GM23338 (cell line): Measurements from ENCODE around the gene TYSND1. TPM values are rescaled to one million over a fixed set of nuclear protein-coding genes. Genes with fewer than 3 reads are reported as not detected.

Source experiments
- ATAC-seq: fragments of 200-7000 bp; cut with Tn5 transposase; 3 replicates; pipeline ENCODE4 v1.9.1; 2020
- DNase-seq: peaks from one replicate; pipeline ENCODE4 v3.0.0-alpha.2; 2015; ENCODE audit warnings: low spot score
- H2AFZ ChIP-seq: fragments of 200-600 bp; sonication (generic); 2 replicates; pipeline ENCODE4 v1.8.0; 2016; ENCODE audit warnings: antibody characterized with exemption, mild to moderate bottlenecking, moderate library complexity
- H3F3A ChIP-seq: fragments of 200-600 bp; sonication (generic); replicated peaks from 2 replicates; pipeline ENCODE4 v1.8.0; 2017; ENCODE audit warnings: antibody characterized with exemption, mixed run types, low read depth
- H3K27ac ChIP-seq: fragments of 200-600 bp; sonication (generic); 2 replicates; pipeline ENCODE4 v1.6.1; 2016; ENCODE audit warnings: low read depth
- H3K27me3 ChIP-seq: fragments of 200-600 bp; sonication (generic); 2 replicates; pipeline ENCODE4 v1.8.0; 2016; ENCODE audit warnings: mild to moderate bottlenecking, mixed run types, moderate library complexity; ENCODE audit not compliant: insufficient read depth
- H3K36me3 ChIP-seq: fragments of 200-600 bp; sonication (generic); 2 replicates; pipeline ENCODE4 v1.8.0; 2016; ENCODE audit warnings: mild to moderate bottlenecking; ENCODE audit not compliant: insufficient read depth
- H3K4me1 ChIP-seq: fragments of 200-600 bp; sonication (generic); 2 replicates; pipeline ENCODE4 v1.8.0; 2016; ENCODE audit warnings: mild to moderate bottlenecking, moderate library complexity; ENCODE audit not compliant: insufficient read depth
- H3K4me2 ChIP-seq: fragments of 200-600 bp; sonication (generic); 2 replicates; pipeline ENCODE4 v1.7.1; 2017; ENCODE audit warnings: mixed run types
- H3K4me3 ChIP-seq: fragments of 200-600 bp; sonication (generic); 2 replicates; pipeline ENCODE4 v1.6.1; 2016; ENCODE audit warnings: mixed run types
- H3K79me2 ChIP-seq: fragments of 200-600 bp; sonication (generic); replicated peaks from 2 replicates; pipeline ENCODE4 v1.8.0; 2017; ENCODE audit warnings: mild to moderate bottlenecking; ENCODE audit not compliant: insufficient read depth
- H3K9me2 ChIP-seq: fragments of 200-600 bp; sonication (generic); 2 replicates; pipeline ENCODE4 v1.8.0; 2017; ENCODE audit not compliant: insufficient read depth
- H4K20me1 ChIP-seq: fragments of 200-600 bp; sonication (generic); replicated peaks from 2 replicates; pipeline ENCODE4 v1.8.0; 2017; ENCODE audit warnings: mild to moderate bottlenecking; ENCODE audit not compliant: insufficient read depth
- H3K27ac Mint-ChIP-seq: 2 replicates; pipeline ENCODE4 v1.8.0; 2020; ENCODE audit warnings: inconsistent platforms, mild to moderate bottlenecking, moderate library complexity, mixed read lengths
- H3K27me3 Mint-ChIP-seq: 3 replicates; pipeline ENCODE4 v1.8.0; 2022; ENCODE audit warnings: low read depth, mild to moderate bottlenecking, moderate library complexity, mixed read lengths, inconsistent platforms; ENCODE audit not compliant: insufficient read depth, poor library complexity
- H3K36me3 Mint-ChIP-seq: 3 replicates; pipeline ENCODE4 v1.8.0; 2021; ENCODE audit warnings: low read depth, mild to moderate bottlenecking, inconsistent platforms, moderate library complexity, mixed read lengths
- H3K4me1 Mint-ChIP-seq: 3 replicates; pipeline ENCODE4 v1.8.0; 2020; ENCODE audit warnings: mild to moderate bottlenecking, inconsistent platforms, mixed read lengths
- H3K4me3 Mint-ChIP-seq: 3 replicates; pipeline ENCODE4 v1.8.0; 2021; ENCODE audit warnings: moderate library complexity, mild to moderate bottlenecking, inconsistent platforms, mixed read lengths
- H3K9me3 Mint-ChIP-seq: 3 replicates; pipeline ENCODE4 v1.8.0; 2020; ENCODE audit warnings: moderate library complexity, mild to moderate bottlenecking, inconsistent platforms, mixed read lengths
- CREB1 ChIP-seq: fragments of 250-450 bp; sonication (Bioruptor Pico); IDR thresholded peaks from 2 replicates; pipeline ENCODE4 v1.5.0; 2020; ENCODE audit warnings: low read depth, mild to moderate bottlenecking, moderate library complexity
- EZH2 ChIP-seq: fragments of 200-600 bp; sonication (generic); IDR thresholded peaks from one replicate; pipeline ENCODE4 v1.8.0; 2017; ENCODE audit warnings: antibody characterized with exemption, mild to moderate bottlenecking, low read depth; ENCODE audit not compliant: unreplicated experiment
- EZH2phosphoT487 ChIP-seq: fragments of 200-600 bp; sonication (generic); IDR thresholded peaks from one replicate; pipeline ENCODE4 v1.8.1; 2018; ENCODE audit warnings: antibody characterized with exemption; ENCODE audit not compliant: unreplicated experiment
- JUNB ChIP-seq: IDR thresholded peaks from one replicate; pipeline ENCODE4 v1.6.1; 2016; ENCODE audit warnings: antibody characterized with exemption; ENCODE audit not compliant: unreplicated experiment
- NANOG ChIP-seq: IDR thresholded peaks from 2 replicates; pipeline ENCODE4 v1.6.1; 2016; ENCODE audit warnings: antibody characterized with exemption, borderline replicate concordance
- POLR2AphosphoS5 ChIP-seq: IDR thresholded peaks from 2 replicates; pipeline ENCODE4 v1.6.1; 2016; ENCODE audit warnings: antibody characterized with exemption, low read depth
- STAT1 ChIP-seq: IDR thresholded peaks from one replicate; pipeline ENCODE4 v1.6.1; 2016; ENCODE audit warnings: antibody characterized with exemption; ENCODE audit not compliant: unreplicated experiment
- ZNF114 ChIP-seq: fragments of 250-450 bp; sonication (Bioruptor Pico); IDR thresholded peaks from 2 replicates; pipeline ENCODE4 v1.5.0; 2020; ENCODE audit warnings: mild to moderate bottlenecking, moderate library complexity
- ZNF331 ChIP-seq: fragments of 250-450 bp; sonication (Bioruptor Pico); IDR thresholded peaks from 2 replicates; pipeline ENCODE4 v1.5.0; 2020; ENCODE audit warnings: low read depth, mild to moderate bottlenecking, moderate library complexity
- polyA plus RNA-seq: library from polyadenylated mRNA; unstranded; fragments of >200 nt; fragmentation: Nextera tagmentation; extraction: Ambion mirVana; gene quantifications from 2 replicates; pipeline ENCODE4 v1.2.1, GENCODE V29; 2016
- total RNA-seq: library from RNA; depleted of rRNA; stranded (reverse); fragments of >200 nt; shearing (Covaris generic); gene quantifications from 2 replicates; pipeline ENCODE4 v1.2.3, GENCODE V29; 2014
- TF ChIP-seq, protein P1 (sequence below): IDR thresholded peaks from one replicate; pipeline ENCODE4 v1.6.1; 2018; ENCODE audit warnings: antibody characterized with exemption; ENCODE audit not compliant: unreplicated experiment
- TF ChIP-seq, protein P2 (sequence below), 2 experiments: fragments of 200-600 bp in 1 of 2; sonication (generic) in 1 of 2; conservative IDR thresholded peaks; 2 replicates each; pipeline versions ENCODE4 v1.5.1 to v1.6.1; 2016 to 2017; ENCODE audit warnings: antibody characterized with exemption in 2 of 2, low read depth in 2 of 2, mild to moderate bottlenecking in 2 of 2, moderate library complexity in 1 of 2
- TF ChIP-seq, protein P3 (sequence below): IDR thresholded peaks from 2 replicates; pipeline ENCODE4 v1.6.1; 2016; ENCODE audit warnings: antibody characterized with exemption
- TF ChIP-seq, protein P4 (sequence below): fragments of 250-450 bp; sonication (Bioruptor Pico); IDR thresholded peaks from 2 replicates; pipeline ENCODE4 v1.5.0; 2020; ENCODE audit warnings: mild to moderate bottlenecking, moderate library complexity

The TYSND1 gene
- total and polyA plus RNA-seq, 2 experiments from 2014 or later, result 5.2 to 19.5 TPM

DNA sequence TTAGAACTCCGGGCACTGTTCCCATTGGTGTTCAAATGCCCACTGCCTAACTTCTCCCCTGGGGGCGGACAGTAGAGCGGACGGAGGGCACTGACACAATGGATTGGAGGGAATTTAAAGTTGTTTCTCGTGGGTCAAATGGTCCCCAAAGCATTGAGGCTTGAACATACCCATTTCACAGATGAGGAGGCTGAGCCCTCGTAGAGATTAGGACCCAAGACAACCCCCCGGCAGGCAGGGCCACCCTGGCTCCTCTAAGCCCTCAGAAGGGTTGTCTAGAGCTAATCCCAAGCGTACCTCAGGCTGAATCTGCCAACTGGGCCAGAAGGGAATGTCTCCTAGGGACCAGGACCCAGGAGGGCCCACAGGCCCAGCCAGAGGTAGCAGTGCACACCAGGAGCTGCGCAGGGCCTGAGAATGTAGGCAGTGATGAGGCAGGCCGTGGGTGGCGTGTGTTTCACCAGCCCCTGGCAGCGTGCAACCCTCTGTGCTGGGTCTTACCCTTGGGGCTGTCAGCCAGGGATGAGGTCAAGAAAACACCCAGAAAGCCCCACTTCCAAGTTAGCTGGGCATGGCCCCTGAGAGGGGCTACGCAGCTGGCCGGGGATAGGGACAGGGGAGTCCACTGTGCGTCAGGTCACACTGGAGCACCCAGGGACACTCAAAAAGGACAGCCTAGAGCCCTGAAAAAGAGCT is 19.7 kb downstream of the TYSND1 start:
- H3K4me1 Mint-ChIP-seq, result no peaks in the 10 kb centered on the region
- no peak for DNase-seq
- no peaks in the 10 kb centered on the region for H3K79me2 ChIP-seq

More for the DNA sequence above, 19.7 kb downstream of the TYSND1 start:
- H3K27ac Mint-ChIP-seq, result no peak overlapping the region
- TF ChIP-seq POLR2AphosphoS5 (no peak), EZH2 (no peak), CREB1 (CRISPR knock-in tag) (no peak), STAT1 (no peak), ZNF331 (CRISPR knock-in tag) (no peak), JUNB (no peak), ZNF114 (no peak), EZH2phosphoT487 (no peak), NANOG (no peak)
- TF ChIP-seq, protein P1, sequence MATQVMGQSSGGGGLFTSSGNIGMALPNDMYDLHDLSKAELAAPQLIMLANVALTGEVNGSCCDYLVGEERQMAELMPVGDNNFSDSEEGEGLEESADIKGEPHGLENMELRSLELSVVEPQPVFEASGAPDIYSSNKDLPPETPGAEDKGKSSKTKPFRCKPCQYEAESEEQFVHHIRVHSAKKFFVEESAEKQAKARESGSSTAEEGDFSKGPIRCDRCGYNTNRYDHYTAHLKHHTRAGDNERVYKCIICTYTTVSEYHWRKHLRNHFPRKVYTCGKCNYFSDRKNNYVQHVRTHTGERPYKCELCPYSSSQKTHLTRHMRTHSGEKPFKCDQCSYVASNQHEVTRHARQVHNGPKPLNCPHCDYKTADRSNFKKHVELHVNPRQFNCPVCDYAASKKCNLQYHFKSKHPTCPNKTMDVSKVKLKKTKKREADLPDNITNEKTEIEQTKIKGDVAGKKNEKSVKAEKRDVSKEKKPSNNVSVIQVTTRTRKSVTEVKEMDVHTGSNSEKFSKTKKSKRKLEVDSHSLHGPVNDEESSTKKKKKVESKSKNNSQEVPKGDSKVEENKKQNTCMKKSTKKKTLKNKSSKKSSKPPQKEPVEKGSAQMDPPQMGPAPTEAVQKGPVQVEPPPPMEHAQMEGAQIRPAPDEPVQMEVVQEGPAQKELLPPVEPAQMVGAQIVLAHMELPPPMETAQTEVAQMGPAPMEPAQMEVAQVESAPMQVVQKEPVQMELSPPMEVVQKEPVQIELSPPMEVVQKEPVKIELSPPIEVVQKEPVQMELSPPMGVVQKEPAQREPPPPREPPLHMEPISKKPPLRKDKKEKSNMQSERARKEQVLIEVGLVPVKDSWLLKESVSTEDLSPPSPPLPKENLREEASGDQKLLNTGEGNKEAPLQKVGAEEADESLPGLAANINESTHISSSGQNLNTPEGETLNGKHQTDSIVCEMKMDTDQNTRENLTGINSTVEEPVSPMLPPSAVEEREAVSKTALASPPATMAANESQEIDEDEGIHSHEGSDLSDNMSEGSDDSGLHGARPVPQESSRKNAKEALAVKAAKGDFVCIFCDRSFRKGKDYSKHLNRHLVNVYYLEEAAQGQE, result no peak
- TF ChIP-seq, protein P2, sequence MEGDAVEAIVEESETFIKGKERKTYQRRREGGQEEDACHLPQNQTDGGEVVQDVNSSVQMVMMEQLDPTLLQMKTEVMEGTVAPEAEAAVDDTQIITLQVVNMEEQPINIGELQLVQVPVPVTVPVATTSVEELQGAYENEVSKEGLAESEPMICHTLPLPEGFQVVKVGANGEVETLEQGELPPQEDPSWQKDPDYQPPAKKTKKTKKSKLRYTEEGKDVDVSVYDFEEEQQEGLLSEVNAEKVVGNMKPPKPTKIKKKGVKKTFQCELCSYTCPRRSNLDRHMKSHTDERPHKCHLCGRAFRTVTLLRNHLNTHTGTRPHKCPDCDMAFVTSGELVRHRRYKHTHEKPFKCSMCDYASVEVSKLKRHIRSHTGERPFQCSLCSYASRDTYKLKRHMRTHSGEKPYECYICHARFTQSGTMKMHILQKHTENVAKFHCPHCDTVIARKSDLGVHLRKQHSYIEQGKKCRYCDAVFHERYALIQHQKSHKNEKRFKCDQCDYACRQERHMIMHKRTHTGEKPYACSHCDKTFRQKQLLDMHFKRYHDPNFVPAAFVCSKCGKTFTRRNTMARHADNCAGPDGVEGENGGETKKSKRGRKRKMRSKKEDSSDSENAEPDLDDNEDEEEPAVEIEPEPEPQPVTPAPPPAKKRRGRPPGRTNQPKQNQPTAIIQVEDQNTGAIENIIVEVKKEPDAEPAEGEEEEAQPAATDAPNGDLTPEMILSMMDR (conservative IDR thresholded peaks at IDR 0.05; ENCODE audit: low read depth in 2 of 2), result no peak
- TF ChIP-seq, protein P3, sequence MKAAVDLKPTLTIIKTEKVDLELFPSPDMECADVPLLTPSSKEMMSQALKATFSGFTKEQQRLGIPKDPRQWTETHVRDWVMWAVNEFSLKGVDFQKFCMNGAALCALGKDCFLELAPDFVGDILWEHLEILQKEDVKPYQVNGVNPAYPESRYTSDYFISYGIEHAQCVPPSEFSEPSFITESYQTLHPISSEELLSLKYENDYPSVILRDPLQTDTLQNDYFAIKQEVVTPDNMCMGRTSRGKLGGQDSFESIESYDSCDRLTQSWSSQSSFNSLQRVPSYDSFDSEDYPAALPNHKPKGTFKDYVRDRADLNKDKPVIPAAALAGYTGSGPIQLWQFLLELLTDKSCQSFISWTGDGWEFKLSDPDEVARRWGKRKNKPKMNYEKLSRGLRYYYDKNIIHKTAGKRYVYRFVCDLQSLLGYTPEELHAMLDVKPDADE, result no peak
- TF ChIP-seq, protein P4, sequence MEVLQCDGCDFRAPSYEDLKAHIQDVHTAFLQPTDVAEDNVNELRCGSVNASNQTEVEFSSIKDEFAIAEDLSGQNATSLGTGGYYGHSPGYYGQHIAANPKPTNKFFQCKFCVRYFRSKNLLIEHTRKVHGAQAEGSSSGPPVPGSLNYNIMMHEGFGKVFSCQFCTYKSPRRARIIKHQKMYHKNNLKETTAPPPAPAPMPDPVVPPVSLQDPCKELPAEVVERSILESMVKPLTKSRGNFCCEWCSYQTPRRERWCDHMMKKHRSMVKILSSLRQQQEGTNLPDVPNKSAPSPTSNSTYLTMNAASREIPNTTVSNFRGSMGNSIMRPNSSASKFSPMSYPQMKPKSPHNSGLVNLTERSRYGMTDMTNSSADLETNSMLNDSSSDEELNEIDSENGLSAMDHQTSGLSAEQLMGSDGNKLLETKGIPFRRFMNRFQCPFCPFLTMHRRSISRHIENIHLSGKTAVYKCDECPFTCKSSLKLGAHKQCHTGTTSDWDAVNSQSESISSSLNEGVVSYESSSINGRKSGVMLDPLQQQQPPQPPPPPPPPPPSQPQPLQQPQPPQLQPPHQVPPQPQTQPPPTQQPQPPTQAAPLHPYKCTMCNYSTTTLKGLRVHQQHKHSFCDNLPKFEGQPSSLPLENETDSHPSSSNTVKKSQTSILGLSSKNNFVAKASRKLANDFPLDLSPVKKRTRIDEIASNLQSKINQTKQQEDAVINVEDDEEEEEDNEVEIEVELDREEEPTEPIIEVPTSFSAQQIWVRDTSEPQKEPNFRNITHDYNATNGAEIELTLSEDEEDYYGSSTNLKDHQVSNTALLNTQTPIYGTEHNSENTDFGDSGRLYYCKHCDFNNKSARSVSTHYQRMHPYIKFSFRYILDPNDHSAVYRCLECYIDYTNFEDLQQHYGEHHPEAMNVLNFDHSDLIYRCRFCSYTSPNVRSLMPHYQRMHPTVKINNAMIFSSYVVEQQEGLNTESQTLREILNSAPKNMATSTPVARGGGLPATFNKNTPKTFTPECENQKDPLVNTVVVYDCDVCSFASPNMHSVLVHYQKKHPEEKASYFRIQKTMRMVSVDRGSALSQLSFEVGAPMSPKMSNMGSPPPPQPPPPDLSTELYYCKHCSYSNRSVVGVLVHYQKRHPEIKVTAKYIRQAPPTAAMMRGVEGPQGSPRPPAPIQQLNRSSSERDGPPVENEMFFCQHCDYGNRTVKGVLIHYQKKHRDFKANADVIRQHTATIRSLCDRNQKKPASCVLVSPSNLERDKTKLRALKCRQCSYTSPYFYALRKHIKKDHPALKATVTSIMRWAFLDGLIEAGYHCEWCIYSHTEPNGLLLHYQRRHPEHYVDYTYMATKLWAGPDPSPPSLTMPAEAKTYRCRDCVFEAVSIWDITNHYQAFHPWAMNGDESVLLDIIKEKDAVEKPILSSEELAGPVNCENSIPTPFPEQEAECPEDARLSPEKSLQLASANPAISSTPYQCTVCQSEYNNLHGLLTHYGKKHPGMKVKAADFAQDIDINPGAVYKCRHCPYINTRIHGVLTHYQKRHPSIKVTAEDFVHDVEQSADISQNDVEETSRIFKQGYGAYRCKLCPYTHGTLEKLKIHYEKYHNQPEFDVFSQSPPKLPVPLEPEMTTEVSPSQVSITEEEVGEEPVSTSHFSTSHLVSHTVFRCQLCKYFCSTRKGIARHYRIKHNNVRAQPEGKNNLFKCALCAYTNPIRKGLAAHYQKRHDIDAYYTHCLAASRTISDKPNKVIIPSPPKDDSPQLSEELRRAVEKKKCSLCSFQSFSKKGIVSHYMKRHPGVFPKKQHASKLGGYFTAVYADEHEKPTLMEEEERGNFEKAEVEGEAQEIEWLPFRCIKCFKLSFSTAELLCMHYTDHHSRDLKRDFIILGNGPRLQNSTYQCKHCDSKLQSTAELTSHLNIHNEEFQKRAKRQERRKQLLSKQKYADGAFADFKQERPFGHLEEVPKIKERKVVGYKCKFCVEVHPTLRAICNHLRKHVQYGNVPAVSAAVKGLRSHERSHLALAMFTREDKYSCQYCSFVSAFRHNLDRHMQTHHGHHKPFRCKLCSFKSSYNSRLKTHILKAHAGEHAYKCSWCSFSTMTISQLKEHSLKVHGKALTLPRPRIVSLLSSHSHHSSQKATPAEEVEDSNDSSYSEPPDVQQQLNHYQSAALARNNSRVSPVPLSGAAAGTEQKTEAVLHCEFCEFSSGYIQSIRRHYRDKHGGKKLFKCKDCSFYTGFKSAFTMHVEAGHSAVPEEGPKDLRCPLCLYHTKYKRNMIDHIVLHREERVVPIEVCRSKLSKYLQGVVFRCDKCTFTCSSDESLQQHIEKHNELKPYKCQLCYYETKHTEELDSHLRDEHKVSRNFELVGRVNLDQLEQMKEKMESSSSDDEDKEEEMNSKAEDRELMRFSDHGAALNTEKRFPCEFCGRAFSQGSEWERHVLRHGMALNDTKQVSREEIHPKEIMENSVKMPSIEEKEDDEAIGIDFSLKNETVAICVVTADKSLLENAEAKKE, result no peak
- Histone ChIP-seq H3K27ac (no peak overlapping the region), H2AFZ (no peak overlapping the region), H4K20me1 (no peaks in the 10 kb centered on the region; the same call in 1 of the 2 replicates), H3K27me3 (peaks cover 10% of the 10 kb centered on the region; the same call in 1 of the 2 replicates), H3K4me1 (no peaks in the 10 kb centered on the region), H3K36me3 (no peaks in the 10 kb centered on the region), H3K9me2 (no peaks in the 10 kb centered on the region), H3K4me2 (no peak overlapping the region), H3F3A (no peaks in the 10 kb centered on the region), H3K4me3 (no peak overlapping the region)
- H3K36me3 Mint-ChIP-seq, result peaks cover 3% of the 10 kb centered on the region; the same call in 1 of the 3 replicates
- peaks cover 3% of the 10 kb centered on the region; the same call in 1 of the 3 replicates for H3K9me3 Mint-ChIP-seq
- no peak overlapping the region for H3K4me3 Mint-ChIP-seq
- no peak for ATAC-seq
- H3K27me3 Mint-ChIP-seq, result peaks cover 1% of the 10 kb centered on the region
